Measurements from ENCODE around the gene SLC25A21.

Gene SLC25A21

DNA sequence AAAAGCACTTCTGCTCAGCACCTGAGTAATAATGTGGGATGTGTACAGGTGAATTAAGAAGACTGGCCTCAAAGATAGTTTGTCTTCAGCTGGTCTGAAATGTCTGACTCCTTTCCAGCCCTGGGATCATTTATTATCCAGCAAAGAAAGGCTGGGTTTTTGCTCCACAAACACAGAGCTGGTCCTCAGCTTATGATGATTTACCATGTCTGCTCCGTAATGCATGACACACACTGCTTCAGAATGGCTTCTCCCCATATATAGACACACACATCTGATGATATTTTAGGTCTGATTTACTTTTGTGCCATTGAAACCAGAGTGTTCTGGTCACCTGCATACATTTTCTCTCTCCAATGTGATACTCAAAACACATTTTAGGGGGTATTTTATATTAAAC lies 225.0 kb downstream of the SLC25A21 start:
- no peak for TF ChIP-seq TAF1 (IDR thresholded peaks at IDR 0.05; ENCODE audit: borderline replicate concordance, insufficient read depth, low read length)
- no peak for TF ChIP-seq SIN3A (IDR thresholded peaks at IDR 0.05; ENCODE audit: borderline replicate concordance, insufficient read depth, low read length)
- TF ChIP-seq, protein P1, sequence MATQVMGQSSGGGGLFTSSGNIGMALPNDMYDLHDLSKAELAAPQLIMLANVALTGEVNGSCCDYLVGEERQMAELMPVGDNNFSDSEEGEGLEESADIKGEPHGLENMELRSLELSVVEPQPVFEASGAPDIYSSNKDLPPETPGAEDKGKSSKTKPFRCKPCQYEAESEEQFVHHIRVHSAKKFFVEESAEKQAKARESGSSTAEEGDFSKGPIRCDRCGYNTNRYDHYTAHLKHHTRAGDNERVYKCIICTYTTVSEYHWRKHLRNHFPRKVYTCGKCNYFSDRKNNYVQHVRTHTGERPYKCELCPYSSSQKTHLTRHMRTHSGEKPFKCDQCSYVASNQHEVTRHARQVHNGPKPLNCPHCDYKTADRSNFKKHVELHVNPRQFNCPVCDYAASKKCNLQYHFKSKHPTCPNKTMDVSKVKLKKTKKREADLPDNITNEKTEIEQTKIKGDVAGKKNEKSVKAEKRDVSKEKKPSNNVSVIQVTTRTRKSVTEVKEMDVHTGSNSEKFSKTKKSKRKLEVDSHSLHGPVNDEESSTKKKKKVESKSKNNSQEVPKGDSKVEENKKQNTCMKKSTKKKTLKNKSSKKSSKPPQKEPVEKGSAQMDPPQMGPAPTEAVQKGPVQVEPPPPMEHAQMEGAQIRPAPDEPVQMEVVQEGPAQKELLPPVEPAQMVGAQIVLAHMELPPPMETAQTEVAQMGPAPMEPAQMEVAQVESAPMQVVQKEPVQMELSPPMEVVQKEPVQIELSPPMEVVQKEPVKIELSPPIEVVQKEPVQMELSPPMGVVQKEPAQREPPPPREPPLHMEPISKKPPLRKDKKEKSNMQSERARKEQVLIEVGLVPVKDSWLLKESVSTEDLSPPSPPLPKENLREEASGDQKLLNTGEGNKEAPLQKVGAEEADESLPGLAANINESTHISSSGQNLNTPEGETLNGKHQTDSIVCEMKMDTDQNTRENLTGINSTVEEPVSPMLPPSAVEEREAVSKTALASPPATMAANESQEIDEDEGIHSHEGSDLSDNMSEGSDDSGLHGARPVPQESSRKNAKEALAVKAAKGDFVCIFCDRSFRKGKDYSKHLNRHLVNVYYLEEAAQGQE (IDR thresholded peaks at IDR 0.05; ENCODE audit: insufficient read depth in 1 of 2, low read depth in 2 of 2, low read length in 2 of 2) = no peak
- TF ChIP-seq POLR2AphosphoS5 (IDR thresholded peaks at IDR 0.05; ENCODE audit: low read depth, low read length) = no peak
- TF ChIP-seq FOXP2 (optimal IDR thresholded peaks at IDR 0.05; ENCODE audit: borderline replicate concordance, extremely low read depth, extremely low read length, insufficient read depth) = no peak

DNA sequence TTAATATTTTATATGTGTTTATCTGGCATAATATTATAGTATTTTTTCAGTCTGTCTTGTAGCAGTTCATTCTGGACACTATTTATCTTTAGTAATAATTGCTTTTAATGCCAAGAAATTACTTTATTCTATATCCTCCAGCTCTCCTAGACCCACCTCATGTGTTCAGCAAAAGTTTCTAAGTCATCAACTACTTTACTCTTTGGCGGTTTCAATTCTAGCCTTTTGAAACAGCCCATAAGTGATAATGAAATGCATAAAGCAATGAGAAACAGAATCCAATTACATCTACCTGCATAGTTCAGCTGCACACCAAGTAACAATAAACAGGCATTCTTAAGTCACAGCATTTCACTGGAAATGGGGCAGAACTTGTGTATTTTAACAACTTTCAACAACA lies 225.5 kb downstream of the SLC25A21 start:
- TF ChIP-seq TAF1 (IDR thresholded peaks at IDR 0.05; ENCODE audit: borderline replicate concordance, insufficient read depth, low read length) (no peak), FOXP2 (optimal IDR thresholded peaks at IDR 0.05; ENCODE audit: borderline replicate concordance, extremely low read depth, extremely low read length, insufficient read depth) (no peak), POLR2AphosphoS5 (IDR thresholded peaks at IDR 0.05; ENCODE audit: low read depth, low read length) (no peak), SIN3A (IDR thresholded peaks at IDR 0.05; ENCODE audit: borderline replicate concordance, insufficient read depth, low read length) (no peak)
- TF ChIP-seq, protein P1 (IDR thresholded peaks at IDR 0.05; ENCODE audit: insufficient read depth in 1 of 2, low read depth in 2 of 2, low read length in 2 of 2) = no peak

DNA sequence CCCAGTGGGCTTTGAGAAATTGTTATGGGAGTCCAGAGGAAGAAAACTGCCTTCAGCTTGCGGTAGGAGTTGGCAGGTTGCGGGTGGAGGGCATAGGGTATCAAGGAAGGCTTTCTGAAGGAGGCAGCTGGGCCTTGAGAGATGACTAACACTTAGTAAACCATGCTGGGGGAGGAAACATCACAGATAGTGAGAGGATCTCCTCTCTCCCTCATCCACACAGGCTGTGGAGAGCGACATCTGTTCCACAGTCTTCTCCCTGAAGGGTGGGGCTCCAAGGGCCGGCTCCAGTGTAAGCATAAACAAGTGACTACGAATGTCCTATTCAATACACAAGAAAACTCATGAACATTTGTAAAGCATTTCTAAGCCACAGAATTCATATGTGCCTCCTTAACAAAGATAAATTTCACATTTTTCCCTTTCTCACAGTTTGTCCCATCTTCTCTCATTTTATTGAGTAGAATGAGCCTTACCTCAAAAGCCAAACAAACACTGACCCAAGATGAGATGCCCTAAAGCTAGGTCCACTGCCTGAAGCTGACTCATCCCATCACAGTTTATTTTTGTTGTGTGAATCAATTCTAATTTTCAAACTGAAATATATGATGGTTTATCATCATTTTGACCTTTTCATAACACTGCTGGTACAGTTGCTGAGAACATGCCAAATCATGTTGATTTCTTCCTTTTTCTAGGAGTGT lies 227.9 kb downstream of the SLC25A21 start:
- no peak for TF ChIP-seq FOXP2 (optimal IDR thresholded peaks at IDR 0.05; ENCODE audit: borderline replicate concordance, extremely low read depth, extremely low read length, insufficient read depth)

DNA sequence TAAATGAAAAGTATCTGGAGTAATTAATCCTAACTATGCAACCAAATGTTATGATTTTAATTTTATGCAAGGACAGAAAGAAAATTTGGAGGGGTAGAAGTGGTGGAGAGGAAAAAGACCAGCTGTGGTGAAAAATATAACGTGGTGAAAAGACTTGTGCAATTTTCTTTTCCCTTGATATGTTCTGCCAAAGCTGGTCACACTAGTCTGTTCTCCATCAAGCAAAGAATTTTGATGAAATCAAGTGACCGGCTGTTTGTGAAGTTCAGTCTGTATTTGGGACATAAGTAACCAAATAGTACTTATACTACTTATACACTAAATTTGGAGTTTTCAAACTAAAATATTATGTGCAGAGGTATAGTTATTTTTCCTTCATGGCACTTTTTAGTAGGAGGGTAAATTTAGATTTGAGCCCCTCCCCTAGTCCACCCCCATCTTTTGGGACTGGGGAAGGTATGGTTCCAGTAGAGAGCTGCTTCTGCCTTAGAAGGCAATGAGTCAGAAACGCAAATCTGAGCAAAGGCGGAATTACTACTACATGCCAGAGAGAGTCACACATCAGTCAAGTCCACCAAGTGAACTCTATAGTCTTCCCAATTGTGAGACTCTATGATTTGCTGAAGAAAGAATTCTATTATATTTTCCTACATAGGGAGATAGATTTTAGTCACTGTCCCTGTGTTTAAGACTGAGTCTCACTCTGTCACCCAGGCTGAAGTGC lies 229.7 kb downstream of the SLC25A21 start:
- no peak for TF ChIP-seq POLR2AphosphoS5 (IDR thresholded peaks at IDR 0.05; ENCODE audit: low read depth, low read length)
- TF ChIP-seq SIN3A (IDR thresholded peaks at IDR 0.05; ENCODE audit: borderline replicate concordance, insufficient read depth, low read length) = no peak
- TF ChIP-seq, protein P1 (IDR thresholded peaks at IDR 0.05; ENCODE audit: insufficient read depth in 1 of 2, low read depth in 2 of 2, low read length in 2 of 2) = no peak
- TF ChIP-seq TAF1 (IDR thresholded peaks at IDR 0.05; ENCODE audit: borderline replicate concordance, insufficient read depth, low read length) = no peak
- no peak for TF ChIP-seq FOXP2 (optimal IDR thresholded peaks at IDR 0.05; ENCODE audit: borderline replicate concordance, extremely low read depth, extremely low read length, insufficient read depth)

DNA sequence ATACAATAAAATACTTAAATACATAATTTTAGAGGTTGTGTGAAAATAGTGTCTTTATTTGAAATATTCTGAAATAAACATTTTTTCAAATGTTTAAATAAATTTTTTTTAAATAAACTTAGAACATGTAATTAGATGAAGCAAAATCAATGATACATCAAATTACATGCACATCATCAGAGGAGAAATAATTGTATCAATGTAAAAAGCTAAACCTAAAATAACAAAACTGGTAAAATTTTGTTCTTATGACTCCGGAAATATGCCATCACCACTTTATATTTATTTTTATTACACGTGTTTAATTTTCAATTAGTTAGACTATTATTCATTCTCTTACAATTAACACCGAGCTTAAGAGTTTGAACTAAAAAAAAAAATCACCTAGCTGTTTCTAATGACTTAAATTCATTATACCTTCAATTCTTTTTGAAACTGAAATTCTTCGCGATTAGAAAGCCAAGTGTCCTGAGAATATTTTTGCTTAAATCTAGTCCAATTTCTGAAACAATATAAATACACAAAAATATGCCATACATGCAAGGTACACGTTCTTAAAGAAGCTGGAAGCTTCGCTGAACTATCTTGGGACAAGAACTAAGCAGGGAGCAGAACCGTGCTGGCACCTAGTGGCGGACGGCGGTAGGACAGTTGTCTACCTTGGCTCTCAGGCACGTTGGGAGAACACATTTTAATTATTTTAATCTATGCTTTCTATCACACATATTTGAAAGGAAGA lies 230.5 kb downstream of the SLC25A21 start:
- TF ChIP-seq, protein P1 (IDR thresholded peaks at IDR 0.05; ENCODE audit: insufficient read depth in 1 of 2, low read depth in 2 of 2, low read length in 2 of 2) = no peak
- no peak for TF ChIP-seq POLR2AphosphoS5 (IDR thresholded peaks at IDR 0.05; ENCODE audit: low read depth, low read length)
- no peak for TF ChIP-seq FOXP2 (optimal IDR thresholded peaks at IDR 0.05; ENCODE audit: borderline replicate concordance, extremely low read depth, extremely low read length, insufficient read depth)
- TF ChIP-seq TAF1 (IDR thresholded peaks at IDR 0.05; ENCODE audit: borderline replicate concordance, insufficient read depth, low read length) = no peak
- TF ChIP-seq SIN3A (IDR thresholded peaks at IDR 0.05; ENCODE audit: borderline replicate concordance, insufficient read depth, low read length) = no peak
